Parathyroid adenoma (tissue), 2 donors: ENCODE results near the gene ZNF532.
A peak's percentile ranks its signal among the peaks of the same experiment; 100 is the strongest.
"Not testable (repeated sequence)": the region's sequence is repeated elsewhere in the genome, so short reads cannot be mapped to it uniquely, and the experiment has no call there.

Experiments
- H2AFZ ChIP-seq: fragments of 300-600 bp; sonication (generic); one replicate; pipeline ENCODE4 v1.7.0; 2017; ENCODE audit warnings: antibody characterized with exemption, mild to moderate bottlenecking
- H3K27ac ChIP-seq: fragments of 300-600 bp; sonication (generic); one replicate; pipeline ENCODE4 v1.7.0; 2017
- H3K27me3 ChIP-seq: fragments of 300-600 bp; sonication (generic); one replicate; pipeline ENCODE4 v1.7.0; 2017; ENCODE audit warnings: low read length; ENCODE audit not compliant: control insufficient read depth, insufficient read depth
- H3K36me3 ChIP-seq: fragments of 300-600 bp; sonication (generic); one replicate; pipeline ENCODE4 v1.7.0; 2017; ENCODE audit warnings: low read length; ENCODE audit not compliant: control insufficient read depth, insufficient read depth
- H3K4me1 ChIP-seq: fragments of 300-600 bp; sonication (generic); one replicate; pipeline ENCODE4 v1.7.0; 2017; ENCODE audit warnings: control low read depth
- H3K4me2 ChIP-seq: fragments of 300-600 bp; sonication (generic); one replicate; pipeline ENCODE4 v1.7.0; 2017; ENCODE audit warnings: low read length
- H3K4me3 ChIP-seq: fragments of 300-600 bp; sonication (generic); one replicate; pipeline ENCODE4 v1.7.0; 2017; ENCODE audit warnings: low read depth, low read length
- H3K79me2 ChIP-seq: fragments of 300-600 bp; sonication (generic); one replicate; pipeline ENCODE4 v1.7.0; 2017; ENCODE audit warnings: control low read depth
- H3K9ac ChIP-seq: fragments of 300-600 bp; sonication (generic); one replicate; pipeline ENCODE4 v1.7.0; 2017; ENCODE audit warnings: mild to moderate bottlenecking
- H3K9me3 ChIP-seq: fragments of 300-600 bp; sonication (generic); one replicate; pipeline ENCODE4 v1.7.0; 2017; ENCODE audit warnings: low read length; ENCODE audit not compliant: control insufficient read depth
- TF ChIP-seq, protein P1 (sequence below): fragments of 300-600 bp; sonication (generic); IDR thresholded peaks from one replicate; pipeline ENCODE4 v1.7.0; 2017; ENCODE audit warnings: antibody characterized with exemption, mild to moderate bottlenecking
- donor health status: primary hyperparathyroidism.

Gene ZNF532

DNA sequence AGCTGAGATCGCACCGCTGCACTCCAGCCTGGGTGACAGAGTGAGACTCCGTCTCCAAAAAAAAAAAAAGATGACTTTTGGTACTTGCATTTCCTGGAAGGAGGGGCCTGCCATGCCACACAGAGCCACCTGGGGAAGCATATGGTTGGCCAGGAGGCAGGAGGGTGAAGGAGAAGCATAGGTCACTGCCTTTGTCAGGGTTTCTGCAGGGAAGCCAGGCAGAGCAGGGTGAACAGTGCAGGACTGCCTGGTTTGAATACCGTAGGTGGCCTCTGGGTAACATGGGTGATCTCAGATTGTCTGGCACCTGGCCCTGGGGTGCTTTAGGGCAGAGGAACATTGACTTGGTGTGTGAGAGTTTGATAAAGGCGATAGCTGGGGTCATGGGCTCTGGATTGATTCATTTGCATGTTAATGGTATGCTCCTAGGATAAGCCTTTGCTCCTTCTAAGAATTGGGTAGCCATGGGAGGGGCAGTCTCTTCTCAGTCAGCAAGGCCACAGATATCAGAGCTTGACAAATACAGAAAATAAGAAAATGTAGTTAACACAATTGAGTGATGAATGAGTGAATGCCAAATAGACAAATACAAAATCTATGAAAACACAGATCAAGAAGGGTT, 151.0 kb downstream of the ZNF532 start:
- Histone ChIP-seq H3K4me2 (no peak overlapping the region), H3K9me3 (no peaks in the 10 kb centered on the region), H3K27ac (no peak overlapping the region), H3K36me3 (no peaks in the 10 kb centered on the region), H3K27me3 (no peaks in the 10 kb centered on the region), H2AFZ (no peak overlapping the region), H3K4me1 (peaks cover 3% of the 10 kb centered on the region), H3K9ac (no peak overlapping the region), H3K79me2 (no peaks in the 10 kb centered on the region), H3K4me3 (no peak overlapping the region)
- TF ChIP-seq, protein P1, sequence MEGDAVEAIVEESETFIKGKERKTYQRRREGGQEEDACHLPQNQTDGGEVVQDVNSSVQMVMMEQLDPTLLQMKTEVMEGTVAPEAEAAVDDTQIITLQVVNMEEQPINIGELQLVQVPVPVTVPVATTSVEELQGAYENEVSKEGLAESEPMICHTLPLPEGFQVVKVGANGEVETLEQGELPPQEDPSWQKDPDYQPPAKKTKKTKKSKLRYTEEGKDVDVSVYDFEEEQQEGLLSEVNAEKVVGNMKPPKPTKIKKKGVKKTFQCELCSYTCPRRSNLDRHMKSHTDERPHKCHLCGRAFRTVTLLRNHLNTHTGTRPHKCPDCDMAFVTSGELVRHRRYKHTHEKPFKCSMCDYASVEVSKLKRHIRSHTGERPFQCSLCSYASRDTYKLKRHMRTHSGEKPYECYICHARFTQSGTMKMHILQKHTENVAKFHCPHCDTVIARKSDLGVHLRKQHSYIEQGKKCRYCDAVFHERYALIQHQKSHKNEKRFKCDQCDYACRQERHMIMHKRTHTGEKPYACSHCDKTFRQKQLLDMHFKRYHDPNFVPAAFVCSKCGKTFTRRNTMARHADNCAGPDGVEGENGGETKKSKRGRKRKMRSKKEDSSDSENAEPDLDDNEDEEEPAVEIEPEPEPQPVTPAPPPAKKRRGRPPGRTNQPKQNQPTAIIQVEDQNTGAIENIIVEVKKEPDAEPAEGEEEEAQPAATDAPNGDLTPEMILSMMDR, result no peak

DNA sequence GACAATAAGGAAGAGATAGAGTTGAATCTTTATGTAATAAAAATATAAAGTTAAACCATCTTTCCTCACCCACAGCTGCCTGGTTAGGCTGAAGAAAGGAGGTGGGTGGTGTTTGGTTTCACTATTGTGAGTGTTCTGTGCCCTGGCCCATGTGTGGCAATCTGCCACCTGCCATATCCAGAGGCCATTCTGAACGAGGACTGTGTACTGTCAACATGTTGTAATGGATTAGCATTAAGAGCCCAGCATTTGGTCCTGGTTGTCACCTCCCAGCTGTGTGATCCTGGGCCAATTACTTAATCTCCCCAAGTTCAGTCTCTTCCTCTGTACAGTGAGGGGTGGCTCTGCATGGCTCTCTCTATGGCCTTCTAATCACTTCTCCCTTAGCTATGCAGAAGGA, 156.8 kb downstream of the ZNF532 start:
- Histone ChIP-seq H3K4me2 (no peak overlapping the region), H3K79me2 (no peaks in the 10 kb centered on the region), H3K36me3 (no peaks in the 10 kb centered on the region), H3K9me3 (no peaks in the 10 kb centered on the region), H3K4me3 (no peak overlapping the region), H3K4me1 (peaks cover 6% of the 10 kb centered on the region), H3K27me3 (no peaks in the 10 kb centered on the region), H2AFZ (peak overlapping the region; percentile 63), H3K27ac (no peak overlapping the region), H3K9ac (no peak overlapping the region)
- TF ChIP-seq, protein P1, result no peak

DNA sequence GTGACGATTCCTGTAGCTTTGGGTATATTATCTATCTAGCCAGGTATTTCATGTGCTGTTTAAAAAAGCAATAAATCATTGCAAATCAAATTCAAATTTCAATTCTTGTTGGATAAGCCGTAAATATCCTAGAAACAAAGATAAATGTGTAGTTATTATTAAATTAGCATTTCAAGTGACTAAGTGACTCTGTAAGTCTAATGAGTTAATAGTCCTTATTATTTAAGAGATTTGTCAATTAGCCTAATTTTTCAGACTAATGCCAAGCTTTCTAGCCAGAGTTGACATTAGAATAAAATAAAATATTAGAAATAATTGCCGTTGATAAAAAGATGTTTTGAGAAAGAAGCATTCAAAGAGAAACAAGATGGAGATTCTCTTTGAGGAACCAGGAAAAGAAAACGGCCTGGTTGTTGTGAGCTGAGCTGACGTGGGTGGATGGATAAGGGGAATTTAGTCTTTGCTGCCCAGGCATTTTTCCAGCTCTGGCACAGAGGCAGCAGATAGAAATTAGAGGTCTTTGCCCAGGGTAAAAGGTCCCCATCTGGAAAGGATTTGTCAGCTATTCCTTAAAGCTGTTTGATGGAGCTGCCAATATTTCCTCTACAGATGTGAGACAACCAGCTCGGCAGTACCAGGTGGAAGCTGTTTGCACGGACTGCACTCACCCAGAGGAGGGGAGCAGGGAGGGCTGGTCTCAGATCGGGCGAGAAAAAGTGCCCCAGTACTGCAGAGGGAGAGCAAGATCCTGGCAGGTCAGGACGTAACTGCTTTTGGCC, 157.7 kb downstream of the ZNF532 start:
- Histone ChIP-seq H3K36me3 (no peaks in the 10 kb centered on the region), H3K27ac (no peak overlapping the region), H3K9ac (no peak overlapping the region), H3K9me3 (no peaks in the 10 kb centered on the region), H3K79me2 (no peaks in the 10 kb centered on the region), H3K27me3 (no peaks in the 10 kb centered on the region), H3K4me2 (peak overlapping the region; percentile 8), H3K4me3 (no peak overlapping the region), H2AFZ (peak overlapping the region; percentile 64), H3K4me1 (peaks cover 6% of the 10 kb centered on the region)
- TF ChIP-seq, protein P1, result no peak

DNA sequence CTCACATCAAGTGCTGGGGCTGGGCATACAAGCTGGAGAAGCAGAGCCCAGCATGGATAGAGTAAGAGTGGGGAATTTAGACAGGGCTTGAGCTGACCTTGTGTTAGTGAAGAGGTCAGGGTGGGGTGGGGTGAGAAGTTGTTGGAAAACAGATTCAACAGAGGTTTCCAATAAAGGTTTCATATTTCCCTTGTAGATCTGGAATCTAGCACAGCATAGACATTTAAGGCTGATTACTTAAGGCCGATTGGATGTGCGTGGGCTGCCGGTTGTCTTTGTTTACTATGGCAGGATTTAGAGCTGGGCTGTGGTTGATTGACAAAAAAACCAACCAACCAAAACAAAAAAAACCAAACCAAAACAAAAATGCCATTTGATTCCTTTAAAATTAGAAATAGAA, 160.2 kb downstream of the ZNF532 start:
- H2AFZ ChIP-seq, result peak overlapping the region; percentile 43
- peak overlapping the region; percentile 16 for H3K27ac ChIP-seq
- H3K27me3 ChIP-seq, result no peaks in the 10 kb centered on the region
- H3K4me1 ChIP-seq, result peaks cover 6% of the 10 kb centered on the region
- no peaks in the 10 kb centered on the region for H3K9me3 ChIP-seq
- H3K9ac ChIP-seq, result no peak overlapping the region
- no peak overlapping the region for H3K4me2 ChIP-seq
- H3K4me3 ChIP-seq, result no peak overlapping the region
- no peaks in the 10 kb centered on the region for H3K36me3 ChIP-seq
- H3K79me2 ChIP-seq, result no peaks in the 10 kb centered on the region
- TF ChIP-seq, protein P1, result no peak

DNA sequence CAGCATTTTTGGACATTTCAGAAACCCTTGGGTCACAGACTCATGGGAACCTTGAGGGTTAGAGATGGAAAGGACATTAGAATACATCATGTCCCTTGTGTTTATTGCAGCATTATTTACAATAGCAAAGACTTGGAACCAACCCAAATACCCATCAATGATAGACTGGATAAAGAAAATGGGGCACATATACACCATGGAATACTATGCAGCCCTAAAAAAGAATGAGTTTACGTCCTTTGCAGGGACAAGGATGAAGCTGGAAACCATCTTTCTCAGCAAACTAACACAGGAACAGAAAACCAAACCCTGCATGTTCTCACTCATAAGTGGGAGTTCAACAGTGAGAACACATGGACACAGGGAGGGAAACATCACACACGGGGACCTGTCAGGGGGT, 160.9 kb downstream of the ZNF532 start:
- not testable (repeated sequence) for H3K36me3 ChIP-seq, H3K27me3 ChIP-seq, H3K27ac ChIP-seq, H2AFZ ChIP-seq, H3K4me3 ChIP-seq, H3K79me2 ChIP-seq, H3K9me3 ChIP-seq, H3K4me1 ChIP-seq, H3K9ac ChIP-seq, H3K4me2 ChIP-seq
